KOPT-K1 (cell line): ENCODE data around the gene SART3.
"Not testable (repeated sequence)": the region's sequence is repeated elsewhere in the genome, so short reads cannot be mapped to it uniquely, and the experiment has no call there.

Experiments used
- H3K27ac ChIP-seq: fragments of 200-600 bp; sonication (generic); 2 replicates; pipeline ENCODE4 v1.5.1; 2016; ENCODE audit warnings: antibody characterized with exemption, mild to moderate bottlenecking, low read depth, low read length; ENCODE audit not compliant: poor library complexity, severe bottlenecking
- H3K36me3 ChIP-seq: fragments of 200-600 bp; sonication (generic); 2 replicates; pipeline ENCODE4 v1.5.1; 2017; ENCODE audit warnings: antibody characterized with exemption, mild to moderate bottlenecking, low read length, moderate library complexity; ENCODE audit not compliant: insufficient read depth
- H3K9me3 ChIP-seq: fragments of 200-600 bp; sonication (generic); 2 replicates; pipeline ENCODE4 v1.5.1; 2017; ENCODE audit warnings: antibody characterized with exemption, low read length, mild to moderate bottlenecking; ENCODE audit not compliant: insufficient read depth, poor library complexity, severe bottlenecking

The SART3 gene

DNA sequence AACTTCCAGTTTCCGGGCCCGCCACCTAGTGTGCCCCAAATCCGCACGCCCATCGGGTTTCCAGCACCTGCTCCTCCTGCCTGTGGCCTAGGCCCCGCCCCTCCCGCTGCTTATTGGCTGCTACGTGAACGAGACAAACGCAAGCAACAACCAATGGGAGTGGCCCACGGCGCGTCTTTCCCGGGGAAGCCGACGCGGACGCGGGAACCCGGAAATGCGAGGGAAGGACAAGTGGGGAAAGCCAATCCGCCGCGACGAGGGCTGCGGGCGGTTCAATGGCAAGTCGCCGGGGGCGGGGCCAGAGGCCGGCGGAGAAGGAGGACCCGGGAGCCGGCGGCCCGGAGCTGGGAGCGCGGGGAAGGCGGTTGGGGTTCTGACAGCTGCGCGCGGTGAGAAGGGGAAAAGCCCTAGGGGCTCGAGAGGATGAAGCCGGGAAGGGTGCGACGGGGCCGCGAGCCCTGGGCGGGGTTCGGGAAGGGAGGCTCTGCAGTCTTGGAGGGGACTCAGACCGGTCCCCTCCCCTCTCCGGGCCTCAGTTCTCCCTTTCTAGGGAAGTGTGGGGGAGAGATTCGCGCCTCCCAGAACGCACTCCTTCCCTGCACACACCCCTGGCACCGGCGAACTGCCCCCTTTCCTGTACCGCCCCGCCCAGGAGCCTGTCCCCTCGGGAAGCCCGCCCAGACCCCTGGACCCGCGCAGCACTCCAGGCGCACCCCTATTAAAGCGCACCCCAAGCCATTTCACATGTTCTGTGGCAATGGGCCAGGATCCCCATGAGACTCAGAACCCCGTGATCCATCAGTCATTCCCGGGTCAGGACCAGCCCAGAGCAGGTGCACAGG is 45.8 kb downstream of the SART3 start, which contains the start of gene FICD:
Gene FICD (plus strand): TSS at position 305 of the 842 bp plus-strand sequence. CDS start 1,696 bp downstream, outside the sequence.
- peak within 1 kb of the TSS; percentile 63 for H3K27ac ChIP-seq

DNA sequence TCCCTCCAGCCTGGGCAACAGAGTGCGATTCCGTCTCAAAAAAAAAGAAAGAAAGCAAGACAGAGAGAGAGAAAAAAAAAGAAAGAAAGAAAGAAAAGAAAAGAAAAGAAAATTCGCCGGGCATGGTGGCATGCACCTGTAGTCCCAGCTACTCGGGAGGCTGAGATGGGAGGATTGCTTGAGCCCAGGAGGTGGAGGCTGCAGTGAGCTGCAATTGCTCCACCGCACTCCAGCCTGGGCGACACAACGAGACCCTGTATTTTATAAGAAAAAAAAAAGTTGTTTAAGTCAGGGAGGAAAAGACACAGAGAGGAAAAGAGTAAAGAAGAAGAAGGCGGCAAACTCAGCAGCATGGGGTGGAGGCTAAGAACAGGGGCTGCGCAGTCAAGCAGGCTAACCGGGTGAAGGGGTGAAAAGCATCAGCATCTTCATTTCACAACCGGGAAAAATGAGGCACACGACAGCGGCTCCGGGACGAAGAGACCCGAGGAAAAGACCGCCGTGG is 46.5 kb downstream of the SART3 start:
- H3K9me3 ChIP-seq = no peaks in the 10 kb centered on the region
- peaks cover 27% of the 10 kb centered on the region for H3K36me3 ChIP-seq
- peak overlapping the region; percentile 63 for H3K27ac ChIP-seq

More for the DNA sequence above, 45.8 kb downstream of the SART3 start, which contains the start of gene FICD:
- H3K9me3 ChIP-seq = no peaks in the 10 kb centered on the region
- H3K36me3 ChIP-seq = peaks cover 34% of the 10 kb centered on the region

DNA sequence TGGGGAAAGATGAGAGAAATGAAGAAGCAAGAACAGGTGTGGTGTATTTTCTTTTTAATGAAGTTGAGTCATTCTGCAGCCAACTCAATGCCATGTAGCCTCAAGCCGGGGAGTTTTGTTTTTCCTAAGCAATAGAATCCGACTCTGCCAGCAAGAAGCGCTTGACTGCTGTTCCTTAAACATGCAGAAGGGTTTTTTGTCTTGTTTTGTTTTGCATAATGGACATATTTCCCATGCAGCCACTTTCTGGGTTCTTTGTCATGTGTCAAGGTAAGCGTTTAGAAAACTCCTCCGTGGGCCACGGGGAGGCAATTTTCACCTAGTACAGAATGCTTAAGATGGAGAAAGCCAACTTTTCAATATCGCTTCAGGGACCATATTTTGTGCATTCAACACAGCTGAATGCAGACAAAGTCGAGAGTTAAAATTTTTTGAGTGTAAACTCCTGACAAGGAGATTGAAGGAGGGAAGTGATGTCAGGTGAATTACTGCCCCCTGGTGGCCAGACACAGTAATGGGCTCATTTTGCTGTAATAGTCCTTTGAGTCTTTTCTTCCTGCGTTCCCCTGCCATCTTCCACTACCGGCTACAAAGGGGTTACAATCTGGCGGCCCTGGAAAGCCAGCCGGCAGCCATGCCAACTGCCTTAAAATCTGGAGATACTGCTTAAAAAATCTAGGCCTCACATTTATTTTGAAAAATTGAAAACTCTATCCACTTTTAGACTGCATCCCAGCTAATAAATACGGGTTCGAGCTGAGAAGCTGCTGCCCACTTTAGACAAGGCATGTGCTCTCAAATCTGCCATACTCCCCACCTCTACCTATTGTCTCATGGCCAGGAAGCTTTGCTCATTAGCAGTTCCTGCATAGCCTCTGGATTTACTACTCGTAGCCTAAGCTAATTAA is 49.1 kb downstream of the SART3 start:
- Histone ChIP-seq H3K27ac (no peak overlapping the region), H3K9me3 (no peaks in the 10 kb centered on the region)

DNA sequence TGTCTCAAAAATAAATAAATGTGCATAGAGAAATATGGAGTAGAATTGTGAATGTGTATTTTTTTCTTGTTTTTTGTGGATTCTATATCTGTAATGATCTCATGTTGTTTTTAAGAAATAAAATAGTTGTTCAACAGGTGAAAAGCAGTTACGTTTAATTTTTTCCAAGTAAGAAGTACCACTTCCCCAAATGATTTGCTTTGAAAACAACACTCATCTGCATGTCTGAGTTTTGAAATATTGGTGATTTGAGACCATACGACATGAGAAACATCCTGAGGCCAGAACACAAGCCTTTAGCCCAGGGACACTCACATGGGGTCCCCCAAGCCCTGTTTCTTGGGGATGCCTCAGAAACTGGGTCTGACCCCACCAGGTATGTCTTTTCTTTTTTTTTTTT is 50.1 kb downstream of the SART3 start:
- no peak overlapping the region for H3K27ac ChIP-seq
- H3K9me3 ChIP-seq = no peaks in the 10 kb centered on the region
- H3K36me3 ChIP-seq = no peaks in the 10 kb centered on the region

More for the DNA sequence above, 49.1 kb downstream of the SART3 start:
- 0 out of 2 replicates have a peak, but pooled peaks cover under 1% of the 10 kb centered on the region for H3K36me3 ChIP-seq

DNA sequence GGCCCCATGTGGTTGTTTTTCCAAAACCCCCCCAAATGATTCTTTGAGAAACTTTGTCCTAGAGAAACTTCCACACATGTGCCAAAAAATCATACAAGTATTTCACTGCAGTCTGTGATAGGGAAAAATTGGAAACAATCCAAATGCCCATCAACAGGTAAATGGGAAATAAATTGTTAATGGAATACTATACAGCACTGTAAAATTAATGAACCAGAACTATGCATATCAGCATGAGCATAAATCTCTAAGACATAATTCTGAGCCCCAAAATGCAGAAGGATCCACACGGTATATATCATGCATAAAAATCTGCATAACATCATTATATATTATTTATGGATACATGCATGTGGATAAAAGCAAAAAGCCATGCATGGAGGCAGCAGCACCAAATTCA is 51.2 kb downstream of the SART3 start:
- Histone ChIP-seq H3K27ac (no peak overlapping the region), H3K9me3 (no peaks in the 10 kb centered on the region)

DNA sequence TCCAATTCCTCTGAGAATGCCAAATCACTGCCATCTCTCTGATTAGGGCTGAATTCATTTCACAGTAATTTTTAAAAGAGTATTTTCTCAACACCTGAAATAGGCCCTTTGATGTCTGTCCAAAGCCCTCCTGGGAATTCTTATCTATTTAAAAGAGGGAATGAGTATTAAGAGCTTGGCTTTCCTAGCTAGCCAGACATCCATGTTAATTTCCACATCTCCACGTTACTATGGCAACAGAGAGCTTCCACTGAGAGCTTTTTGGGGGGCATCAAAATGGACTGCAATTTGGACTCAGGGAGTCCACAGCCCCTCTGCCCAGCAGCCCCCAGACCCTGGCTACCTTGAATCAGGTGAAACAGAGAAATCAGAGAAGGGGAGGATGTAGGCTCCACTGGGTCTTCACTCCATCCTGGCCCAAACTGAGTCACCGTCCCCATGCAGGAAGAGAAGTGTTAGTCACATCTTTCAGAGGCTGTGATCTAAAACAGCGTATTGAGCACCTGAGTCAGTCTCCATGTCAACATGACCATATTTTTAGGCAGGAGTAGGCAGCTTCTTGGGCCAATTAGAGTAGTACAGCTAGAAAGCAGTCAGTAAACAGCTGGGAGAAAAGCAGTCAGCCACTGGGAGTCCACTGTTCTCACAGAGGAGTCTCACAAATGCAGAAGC is 52.9 kb downstream of the SART3 start:
- H3K9me3 ChIP-seq = peaks cover 10% of the 10 kb centered on the region
- no peaks in the 10 kb centered on the region for H3K36me3 ChIP-seq
- H3K27ac ChIP-seq = no peak overlapping the region

More for the DNA sequence above, 51.2 kb downstream of the SART3 start:
- no peaks in the 10 kb centered on the region for H3K36me3 ChIP-seq

DNA sequence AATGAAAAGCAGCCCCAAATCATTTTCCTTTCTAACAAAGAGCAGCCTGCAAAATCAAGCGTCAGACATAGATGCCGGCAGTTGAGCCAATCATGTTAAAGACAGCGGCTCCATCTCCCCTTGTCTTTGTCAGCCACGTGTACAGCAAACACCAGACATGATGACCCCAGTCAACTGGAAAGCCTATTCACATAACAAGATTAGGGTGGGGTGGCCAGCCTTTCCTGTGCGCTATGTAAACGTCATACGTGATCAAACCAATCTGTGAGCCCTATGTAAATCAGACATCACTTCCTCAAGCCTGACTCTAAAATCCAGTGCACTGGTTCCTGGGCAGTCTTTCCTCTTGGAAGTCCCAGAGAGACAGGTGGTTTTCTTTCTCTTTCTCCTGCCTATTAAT is 55.8 kb downstream of the SART3 start:
- Histone ChIP-seq H3K27ac (no peak overlapping the region), H3K9me3 (peaks cover 20% of the 10 kb centered on the region), H3K36me3 (no peaks in the 10 kb centered on the region)

DNA sequence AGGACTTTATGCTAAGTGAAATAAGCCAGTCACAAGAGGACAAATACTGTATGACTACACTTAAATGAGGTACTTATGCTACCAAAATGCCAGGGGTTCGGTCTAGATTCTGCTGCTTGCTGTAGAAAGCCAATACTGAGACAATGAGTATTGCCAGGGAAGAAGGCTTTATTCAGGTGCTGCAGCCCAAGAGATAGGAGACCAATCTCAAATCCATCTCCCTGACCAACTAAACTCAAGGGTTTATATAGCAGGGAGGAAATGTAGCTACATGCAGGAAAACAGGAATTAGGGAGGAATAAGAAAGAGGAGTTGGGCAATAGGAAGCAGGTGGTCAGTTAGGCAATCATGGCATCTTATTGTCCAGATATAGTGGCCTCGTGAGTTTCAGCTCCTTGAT is 58.1 kb downstream of the SART3 start:
- H3K27ac ChIP-seq = no peak overlapping the region
- no peaks in the 10 kb centered on the region for H3K36me3 ChIP-seq
- peaks cover 20% of the 10 kb centered on the region for H3K9me3 ChIP-seq

DNA sequence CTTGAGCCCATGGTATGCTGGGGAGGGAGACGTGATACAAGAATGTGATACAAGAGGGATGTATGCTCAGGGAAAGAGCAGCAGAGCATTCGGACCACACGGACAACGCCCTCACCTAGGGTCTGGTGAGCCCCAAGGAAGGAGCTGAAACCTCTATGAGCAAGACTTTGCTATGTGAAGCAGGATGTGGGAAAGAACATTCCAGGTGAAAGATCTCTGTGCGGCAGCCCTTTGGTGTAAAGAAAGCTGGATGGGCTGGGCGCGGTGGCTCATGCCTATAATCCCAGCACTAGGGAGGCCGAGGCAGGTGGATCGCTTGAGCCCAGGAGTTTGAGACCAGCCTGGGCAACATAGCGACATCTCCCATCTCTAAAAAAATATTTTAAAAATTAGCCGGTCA is 62.8 kb downstream of the SART3 start:
- Histone ChIP-seq H3K9me3 (peaks cover 10% of the 10 kb centered on the region), H3K36me3 (no peaks in the 10 kb centered on the region), H3K27ac (no peak overlapping the region)

DNA sequence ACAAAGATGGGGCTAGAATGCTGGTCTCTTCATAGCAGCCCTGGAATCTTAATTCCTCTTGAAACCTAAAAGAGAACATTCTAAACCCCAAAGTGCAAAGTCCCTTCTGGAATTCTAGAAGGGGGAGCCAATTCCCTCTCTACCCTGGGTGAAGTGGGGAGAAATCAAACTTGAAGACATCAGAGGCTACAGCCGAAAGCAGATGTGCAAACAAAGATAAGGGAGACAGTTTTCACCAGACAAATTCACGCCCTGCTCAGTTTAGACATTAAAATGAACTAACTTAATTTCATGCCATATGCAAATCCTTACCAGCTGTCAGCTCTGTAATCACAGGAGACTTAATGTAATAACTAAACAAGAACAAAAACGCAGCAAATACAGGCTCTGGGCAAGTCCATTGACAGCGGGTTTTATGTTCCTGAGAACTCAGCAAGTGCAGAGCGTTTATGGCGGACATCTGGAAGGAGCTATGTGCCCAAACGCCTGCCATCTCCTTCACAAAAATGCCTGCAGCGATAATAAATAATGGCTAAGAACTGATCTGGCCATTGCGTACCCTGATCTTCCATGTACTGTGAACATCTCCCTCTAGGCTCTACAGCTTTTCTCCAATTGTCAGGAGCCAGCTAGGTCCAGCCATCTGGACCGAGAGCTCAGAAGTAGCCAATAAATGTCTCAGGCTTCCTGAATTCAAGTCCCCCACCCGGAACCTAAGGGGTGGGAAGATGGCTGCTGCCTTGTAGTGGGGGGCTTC is 65.0 kb downstream of the SART3 start:
- Histone ChIP-seq H3K9me3 (no peaks in the 10 kb centered on the region), H3K27ac (no peak overlapping the region), H3K36me3 (no peaks in the 10 kb centered on the region)

DNA sequence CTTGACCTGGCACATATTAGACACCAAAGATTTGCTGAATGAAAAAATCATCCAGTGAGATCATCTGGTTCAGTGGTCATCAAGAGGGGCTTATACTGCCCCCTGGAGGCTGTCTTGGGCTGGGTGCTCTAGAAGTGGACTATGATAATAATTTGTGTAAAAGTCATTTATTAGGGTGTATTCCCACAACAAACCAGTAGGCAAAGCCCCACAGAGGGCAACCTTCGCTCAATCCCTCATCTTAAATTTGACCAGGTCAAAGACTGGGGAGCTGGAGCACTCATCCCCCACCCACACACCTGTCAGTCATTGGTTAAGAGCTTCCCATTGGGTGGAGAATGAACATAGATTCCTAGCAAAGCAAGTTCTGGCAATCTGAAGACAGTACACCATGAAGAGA is 65.9 kb downstream of the SART3 start:
- Histone ChIP-seq H3K9me3 (no peaks in the 10 kb centered on the region), H3K27ac (no peak overlapping the region), H3K36me3 (no peaks in the 10 kb centered on the region)

DNA sequence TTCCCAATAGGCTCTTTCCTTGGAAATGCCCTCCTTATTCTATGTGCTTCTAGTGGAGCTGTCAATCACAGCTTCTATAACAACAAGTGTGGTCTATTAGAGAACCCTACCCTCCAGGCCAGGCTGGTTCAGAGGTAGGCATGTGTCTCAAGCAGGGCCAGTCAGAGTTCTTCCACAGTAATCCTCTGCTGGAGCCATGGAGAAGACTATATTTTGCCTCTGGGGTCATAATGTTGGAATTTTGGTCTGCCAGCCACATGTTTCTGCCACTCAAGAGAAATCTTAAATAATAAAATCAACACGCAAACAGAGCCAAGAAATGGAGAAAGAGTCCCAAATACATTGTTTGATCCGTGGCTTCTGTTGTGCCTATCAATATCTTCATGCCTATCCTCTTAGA is 69.7 kb downstream of the SART3 start:
- no peaks in the 10 kb centered on the region for H3K36me3 ChIP-seq
- peaks cover 11% of the 10 kb centered on the region for H3K9me3 ChIP-seq
- no peak overlapping the region for H3K27ac ChIP-seq

DNA sequence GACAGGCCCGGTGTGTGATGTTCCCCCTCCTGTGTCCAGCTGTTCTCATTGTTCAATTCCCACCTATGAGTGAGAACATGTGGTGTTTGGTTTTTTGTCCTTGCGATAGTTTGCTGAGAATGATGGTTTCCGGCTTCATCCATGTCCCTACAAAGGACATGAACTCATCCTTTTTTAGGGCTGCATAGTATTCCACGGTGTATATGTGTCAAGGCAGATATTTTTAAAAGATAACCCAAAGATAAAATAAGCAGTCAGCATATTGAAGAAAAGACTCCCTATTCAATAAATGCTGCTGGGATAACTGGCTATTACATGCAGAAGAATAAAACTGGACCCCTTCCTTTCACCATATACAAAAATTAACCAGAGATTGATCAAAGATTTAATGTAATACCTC is 73.9 kb downstream of the SART3 start:
- H3K36me3 ChIP-seq, H3K27ac ChIP-seq: not testable (repeated sequence)
- H3K9me3 ChIP-seq = peaks cover 11% of the 10 kb centered on the region

DNA sequence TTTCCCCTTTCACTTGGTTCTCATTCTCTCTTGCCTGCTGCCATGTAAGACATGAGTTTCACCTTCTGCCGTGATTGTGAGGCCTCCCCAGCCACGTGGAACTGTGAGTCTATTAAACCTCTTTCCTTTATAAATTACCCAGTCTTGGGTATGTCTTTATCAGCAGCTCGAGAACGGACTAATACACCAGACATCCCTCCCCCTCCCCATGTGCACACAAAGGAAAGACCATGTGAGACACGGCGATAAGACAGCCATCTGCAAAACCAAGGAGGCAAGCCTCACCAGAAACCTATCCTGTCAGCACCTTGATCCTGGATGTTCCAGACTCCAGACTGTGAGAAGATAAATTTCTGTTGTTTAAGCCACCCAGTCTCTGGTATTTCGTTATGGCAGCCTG is 75.6 kb downstream of the SART3 start:
- peaks cover 11% of the 10 kb centered on the region for H3K9me3 ChIP-seq
- H3K27ac ChIP-seq, H3K36me3 ChIP-seq: not testable (repeated sequence)
